ENCODE data around the gene RIPPLY3.

- no peak for TF ChIP-seq CTCF (conservative IDR thresholded peaks at IDR 0.05 in 1 of 2, IDR thresholded peaks at IDR 0.05 in 1 of 2; ENCODE audit: low read depth in 1 of 2, low read length in 2 of 2)
- TF ChIP-seq EZH2 (IDR thresholded peaks at IDR 0.05; ENCODE audit: low read length, missing control alignments), result no peak
These were observed 52.7 kb downstream of the RIPPLY3 start for GRCh38 chr21:37059181-37059580.
